Left lung (tissue), 10 donors: ENCODE results near the gene FMNL2. TPM values are rescaled to one million over a fixed set of nuclear protein-coding genes. Genes with fewer than 3 reads are reported as not detected.

Source experiments
- ATAC-seq: fragments of 200-7000 bp; cut with Tn5 transposase; one replicate; pipeline ENCODE4 v1.9.1; 2020; ENCODE audit warnings: moderate library complexity
- DNase-seq, 4 donors: peaks; one replicate each; pipeline ENCODE4 v3.0.0-alpha.2; 2013 to 2020
- H3K27ac ChIP-seq, 2 donors: fragments of 200-600 bp; sonication (generic) in 1 of 2; one replicate each; pipeline versions ENCODE4 v1.5.0 to v1.8.0; 2020 to 2021
- H3K27me3 ChIP-seq, 2 donors: fragments of 200-600 bp; sonication (generic) in 1 of 2; one replicate each; pipeline versions ENCODE4 v1.5.0 to v1.8.0; 2020 to 2021
- H3K36me3 ChIP-seq, 2 donors: fragments of 200-600 bp; sonication (generic) in 1 of 2; one replicate each; pipeline versions ENCODE4 v1.5.0 to v1.8.0; 2020 to 2021
- H3K4me1 ChIP-seq, 2 donors: fragments of 200-600 bp; one replicate each; pipeline ENCODE4 v1.8.0; 2021
- H3K4me3 ChIP-seq, 2 donors: fragments of 200-600 bp; sonication (generic) in 1 of 2; one replicate each; pipeline versions ENCODE4 v1.5.0 to v1.8.0; 2020 to 2021; ENCODE audit warnings: mild to moderate bottlenecking in 1 of 2
- H3K9me3 ChIP-seq, 2 donors: fragments of 200-600 bp; sonication (generic) in 1 of 2; one replicate each; pipeline versions ENCODE4 v1.5.0 to v1.8.0; 2020 to 2021
- CTCF ChIP-seq, 2 donors: fragments of 200-600 bp; sonication (generic) in 1 of 2; IDR thresholded peaks; one replicate each; pipeline versions ENCODE4 v1.5.0 to v1.8.0; 2021; ENCODE audit warnings: antibody characterized with exemption in 2 of 2
- intact Hi-C, 2 donors: fragments of 100-400 bp; cut with DNase I; formaldehyde crosslinking; loops; one replicate each; pipeline versions ENCODE4 v1.11.2 to v1.14.2; 2022
- polyA plus RNA-seq, 6 donors: library from polyadenylated mRNA; unstranded; fragments of 120-200 nt; gene quantifications; one replicate each; pipeline ENCODE4 v1.2.1, GENCODE V29; 2013; ENCODE audit not compliant: insufficient read length in 6 of 6
- total RNA-seq, 2 donors: library from RNA; stranded (reverse); fragmentation: NEBNext Ultra II Directional; extraction: Animal tissue kit (Norgen Biotek cat#: 25700); gene quantifications; one replicate each; pipeline ENCODE4 v1.2.1, GENCODE V29; 2021
- donor health status: DM: no; HTN: yes; CAD: no.
- donor health status: DM: no; HTN: no; CAD: no.

FMNL2 gene
- total and polyA plus RNA-seq, 8 donors, result 36.3 to 90.0 (median 77.7) TPM

- intact Hi-C loops, result no loop called here
- Histone ChIP-seq H3K9me3 (no peaks in the 10 kb centered on the region), H3K27ac (no peak overlapping the region), H3K4me1 (peaks cover 0 to 3% of the 10 kb centered on the region in 2 donors), H3K36me3 (no peaks in the 10 kb centered on the region), H3K27me3 (no peaks in the 10 kb centered on the region), H3K4me3 (no peak overlapping the region)
- TF ChIP-seq CTCF (IDR thresholded peaks at IDR 0.05), result no peak
- DNase-seq, result peak in 1 of 4 donors; percentile 57
- no peak for ATAC-seq
Observed at GRCh38 chr2:152581360-152581759, 246.4 kb downstream of the FMNL2 start.

- intact Hi-C loops, result no loop called here
- Histone ChIP-seq H3K36me3 (no peaks in the 10 kb centered on the region), H3K4me1 (peaks cover 0 to 3% of the 10 kb centered on the region in 2 donors), H3K4me3 (no peak overlapping the region), H3K27me3 (no peaks in the 10 kb centered on the region), H3K27ac (no peak overlapping the region), H3K9me3 (no peaks in the 10 kb centered on the region)
- no peak for TF ChIP-seq CTCF (IDR thresholded peaks at IDR 0.05)
- ATAC-seq (no peak), DNase-seq (no peak)
Observed at GRCh38 chr2:152582081-152582480, 247.1 kb downstream of the FMNL2 start.

- Histone ChIP-seq H3K4me1 (peaks cover 0 to 3% of the 10 kb centered on the region in 2 donors), H3K27me3 (no peaks in the 10 kb centered on the region), H3K4me3 (no peak overlapping the region), H3K9me3 (no peaks in the 10 kb centered on the region), H3K36me3 (no peaks in the 10 kb centered on the region), H3K27ac (no peak overlapping the region)
- intact Hi-C loops, result no loop called here
- DNase-seq (no peak), ATAC-seq (no peak)
- no peak for TF ChIP-seq CTCF (IDR thresholded peaks at IDR 0.05)
Observed at GRCh38 chr2:152583512-152584229, 248.7 kb downstream of the FMNL2 start.

- Histone ChIP-seq H3K36me3 (no peaks in the 10 kb centered on the region), H3K4me1 (peaks cover 0 to 3% of the 10 kb centered on the region in 2 donors), H3K27ac (no peak overlapping the region), H3K4me3 (no peak overlapping the region), H3K27me3 (no peaks in the 10 kb centered on the region), H3K9me3 (no peaks in the 10 kb centered on the region)
- DNase-seq (no peak), ATAC-seq (no peak)
- intact Hi-C loops, result no loop called here
- no peak for TF ChIP-seq CTCF (IDR thresholded peaks at IDR 0.05)
Observed at GRCh38 chr2:152584301-152584700, 249.3 kb downstream of the FMNL2 start.

- Histone ChIP-seq H3K4me3 (no peak overlapping the region), H3K4me1 (peaks cover 0 to 3% of the 10 kb centered on the region in 2 donors), H3K27me3 (no peaks in the 10 kb centered on the region), H3K36me3 (no peaks in the 10 kb centered on the region), H3K9me3 (no peaks in the 10 kb centered on the region), H3K27ac (no peak overlapping the region)
- DNase-seq, result peak in 1 of 4 donors; percentile 23
- ATAC-seq, result peak; percentile 83
- TF ChIP-seq CTCF (IDR thresholded peaks at IDR 0.05), result no peak
- intact Hi-C loops, result no loop called here
Observed at GRCh38 chr2:152585830-152586484, 251.0 kb downstream of the FMNL2 start.
